Keratinocyte (primary cell): ENCODE data around the gene ZNF816.

ENCODE experiments used
- EZH2 ChIP-seq: IDR thresholded peaks from one replicate; pipeline ENCODE4 v1.6.1; 2012; ENCODE audit warnings: inconsistent platforms, mild to moderate bottlenecking, low read length, moderate library complexity
- TF ChIP-seq, protein P1 (sequence below), 3 experiments: IDR thresholded peaks in 1 of 3; conservative IDR thresholded peaks in 1 of 3; optimal IDR thresholded peaks in 1 of 3; 2 replicates in 2 of 3; 3 replicates in 1 of 3; pipeline versions ENCODE3 to v1.5.1; 2011; ENCODE audit warnings: low read length in 3 of 3, mild to moderate bottlenecking in 3 of 3, moderate library complexity in 2 of 3, control low read depth in 1 of 3, inconsistent platforms in 1 of 3; ENCODE audit not compliant: insufficient read depth in 2 of 3; ENCODE audit errors: extremely low read depth in 1 of 3

DNA sequence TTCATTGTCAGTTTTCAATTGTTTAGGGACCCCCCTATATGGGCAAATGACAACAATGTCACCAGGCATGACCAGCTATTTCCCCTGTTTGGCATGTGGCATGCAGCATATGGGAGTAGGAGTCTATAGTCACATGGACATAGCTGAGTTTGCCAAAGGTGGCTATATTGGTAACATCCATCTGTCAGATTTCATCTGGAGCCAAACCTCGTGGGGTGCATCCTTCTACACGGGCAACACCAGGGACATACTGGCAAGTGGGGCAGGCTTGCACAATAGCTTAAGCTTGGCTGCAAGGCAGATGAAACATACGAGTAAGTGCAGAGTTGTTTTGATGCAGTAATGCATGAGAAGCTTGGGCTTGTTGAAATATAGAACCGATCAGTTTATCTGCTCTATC lies 24.5 kb upstream of the ZNF816 start:
- TF ChIP-seq, protein P1, sequence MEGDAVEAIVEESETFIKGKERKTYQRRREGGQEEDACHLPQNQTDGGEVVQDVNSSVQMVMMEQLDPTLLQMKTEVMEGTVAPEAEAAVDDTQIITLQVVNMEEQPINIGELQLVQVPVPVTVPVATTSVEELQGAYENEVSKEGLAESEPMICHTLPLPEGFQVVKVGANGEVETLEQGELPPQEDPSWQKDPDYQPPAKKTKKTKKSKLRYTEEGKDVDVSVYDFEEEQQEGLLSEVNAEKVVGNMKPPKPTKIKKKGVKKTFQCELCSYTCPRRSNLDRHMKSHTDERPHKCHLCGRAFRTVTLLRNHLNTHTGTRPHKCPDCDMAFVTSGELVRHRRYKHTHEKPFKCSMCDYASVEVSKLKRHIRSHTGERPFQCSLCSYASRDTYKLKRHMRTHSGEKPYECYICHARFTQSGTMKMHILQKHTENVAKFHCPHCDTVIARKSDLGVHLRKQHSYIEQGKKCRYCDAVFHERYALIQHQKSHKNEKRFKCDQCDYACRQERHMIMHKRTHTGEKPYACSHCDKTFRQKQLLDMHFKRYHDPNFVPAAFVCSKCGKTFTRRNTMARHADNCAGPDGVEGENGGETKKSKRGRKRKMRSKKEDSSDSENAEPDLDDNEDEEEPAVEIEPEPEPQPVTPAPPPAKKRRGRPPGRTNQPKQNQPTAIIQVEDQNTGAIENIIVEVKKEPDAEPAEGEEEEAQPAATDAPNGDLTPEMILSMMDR (optimal IDR thresholded peaks at IDR 0.05 in 1 of 3, IDR thresholded peaks at IDR 0.05 in 1 of 3, conservative IDR thresholded peaks at IDR 0.05 in 1 of 3; ENCODE audit: extremely low read depth in 1 of 3, insufficient read depth in 2 of 3, low read length in 3 of 3), result no peak
- TF ChIP-seq EZH2, result no peak
